ENCODE data around the gene ADGB. TPM values are rescaled to one million over a fixed set of nuclear protein-coding genes. Genes with fewer than 3 reads are reported as not detected.

The ADGB gene
- total and polyA plus RNA-seq, 9 of the 15 experiments (the other 6 are each of a cell fraction or from before 2014, with no cell fraction given): not detected

DNA sequence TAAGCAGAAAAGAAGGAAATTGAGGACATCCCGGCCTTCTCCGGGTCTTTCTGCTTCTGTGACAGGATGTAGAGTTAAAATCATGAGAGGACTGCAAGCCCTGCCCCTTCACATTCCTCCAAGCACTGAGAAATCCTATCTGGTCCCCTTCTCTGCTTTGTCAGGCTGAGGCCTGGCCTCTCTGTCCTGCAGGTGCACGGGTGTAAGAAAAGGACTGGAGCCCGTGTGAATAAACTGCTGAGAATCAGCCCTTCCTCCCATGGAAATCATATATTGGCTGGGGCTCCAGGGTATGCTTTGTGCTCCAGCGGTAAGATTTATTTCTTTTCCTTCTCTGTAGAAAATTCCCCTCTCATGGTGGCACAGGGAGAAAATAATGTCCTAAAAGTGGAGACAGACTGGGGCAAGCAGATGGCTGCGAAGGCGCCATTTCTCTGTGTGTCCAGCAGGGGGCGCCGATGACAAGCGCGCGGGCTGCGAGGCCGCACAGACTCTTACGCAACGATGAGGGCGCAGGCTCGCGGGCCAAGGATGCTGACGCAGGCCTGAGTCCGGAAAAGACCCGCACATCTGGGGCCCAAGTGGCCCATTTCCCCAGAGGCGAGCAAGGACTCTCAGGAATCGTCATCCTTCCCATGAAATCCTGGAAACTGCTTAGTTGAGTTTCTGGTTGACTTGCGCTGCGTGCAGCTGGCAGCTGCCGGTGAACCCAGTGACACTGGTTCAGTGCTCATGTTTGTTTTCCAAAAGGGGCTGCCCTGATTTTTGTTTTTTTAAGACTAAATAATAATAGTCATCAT is 258.6 kb downstream of the ADGB start (continued):
- no peak for TF ChIP-seq NFE2L1 (tag; IDR thresholded peaks at IDR 0.05; ENCODE audit: borderline replicate concordance, low read depth)
- TF ChIP-seq, protein P1, sequence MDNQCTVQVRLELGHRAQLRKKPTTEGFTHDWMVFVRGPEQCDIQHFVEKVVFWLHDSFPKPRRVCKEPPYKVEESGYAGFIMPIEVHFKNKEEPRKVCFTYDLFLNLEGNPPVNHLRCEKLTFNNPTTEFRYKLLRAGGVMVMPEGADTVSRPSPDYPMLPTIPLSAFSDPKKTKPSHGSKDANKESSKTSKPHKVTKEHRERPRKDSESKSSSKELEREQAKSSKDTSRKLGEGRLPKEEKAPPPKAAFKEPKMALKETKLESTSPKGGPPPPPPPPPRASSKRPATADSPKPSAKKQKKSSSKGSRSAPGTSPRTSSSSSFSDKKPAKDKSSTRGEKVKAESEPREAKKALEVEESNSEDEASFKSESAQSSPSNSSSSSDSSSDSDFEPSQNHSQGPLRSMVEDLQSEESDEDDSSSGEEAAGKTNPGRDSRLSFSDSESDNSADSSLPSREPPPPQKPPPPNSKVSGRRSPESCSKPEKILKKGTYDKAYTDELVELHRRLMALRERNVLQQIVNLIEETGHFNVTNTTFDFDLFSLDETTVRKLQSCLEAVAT (IDR thresholded peaks at IDR 0.05): 0 out of 4 replicates have a peak, but pooled peaks of 1 of the 2 experiments have one; percentile 6
- no peak for TF ChIP-seq HES1 (IDR thresholded peaks at IDR 0.05; ENCODE audit: low read depth)
- peak; percentile 91 for TF ChIP-seq MTA3 (IDR thresholded peaks at IDR 0.05; ENCODE audit: borderline replicate concordance)
- TF ChIP-seq ZNF140 (CRISPR knock-in tag; IDR thresholded peaks at IDR 0.05): no peak
- TF ChIP-seq REST (IDR thresholded peaks at IDR 0.05; ENCODE audit: borderline replicate concordance): peak; percentile 93
- peak; percentile 75; the same call in 1 of the 2 replicates for TF ChIP-seq REST (CRISPR knock-in tag; IDR thresholded peaks at IDR 0.05; ENCODE audit: low read depth)
- peak; percentile 70 for TF ChIP-seq ARID1B (IDR thresholded peaks at IDR 0.05)
- no peak for TF ChIP-seq RFX1 (IDR thresholded peaks at IDR 0.05)
- TF ChIP-seq HDAC8 (tag; IDR thresholded peaks at IDR 0.05): 0 out of 2 replicates have a peak, but pooled peaks have one; percentile 79
- TF ChIP-seq, protein P2, sequence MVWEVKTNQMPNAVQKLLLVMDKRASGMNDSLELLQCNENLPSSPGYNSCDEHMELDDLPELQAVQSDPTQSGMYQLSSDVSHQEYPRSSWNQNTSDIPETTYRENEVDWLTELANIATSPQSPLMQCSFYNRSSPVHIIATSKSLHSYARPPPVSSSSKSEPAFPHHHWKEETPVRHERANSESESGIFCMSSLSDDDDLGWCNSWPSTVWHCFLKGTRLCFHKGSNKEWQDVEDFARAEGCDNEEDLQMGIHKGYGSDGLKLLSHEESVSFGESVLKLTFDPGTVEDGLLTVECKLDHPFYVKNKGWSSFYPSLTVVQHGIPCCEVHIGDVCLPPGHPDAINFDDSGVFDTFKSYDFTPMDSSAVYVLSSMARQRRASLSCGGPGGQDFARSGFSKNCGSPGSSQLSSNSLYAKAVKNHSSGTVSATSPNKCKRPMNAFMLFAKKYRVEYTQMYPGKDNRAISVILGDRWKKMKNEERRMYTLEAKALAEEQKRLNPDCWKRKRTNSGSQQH (CRISPR knock-in tag; IDR thresholded peaks at IDR 0.05): 0 out of 2 replicates have a peak, but pooled peaks have one; percentile 6
- TF ChIP-seq ETS2 (tag; IDR thresholded peaks at IDR 0.05; ENCODE audit: borderline replicate concordance, poor library complexity, severe bottlenecking): no peak
- no peak for TF ChIP-seq ZFP36 (IDR thresholded peaks at IDR 0.05; ENCODE audit: low read depth, low read length, partially characterized antibody)
